NT2/D1 (cell line): ENCODE data around the gene C1orf226.

Experiments used
- SUZ12 ChIP-seq: IDR thresholded peaks from 2 replicates; pipeline ENCODE4 v1.6.1; 2011; ENCODE audit not compliant: insufficient read length, insufficient read depth; ENCODE audit errors: extremely low read depth
- YY1 ChIP-seq: IDR thresholded peaks from 2 replicates; pipeline ENCODE4 v1.6.1; 2011; ENCODE audit not compliant: insufficient read length, insufficient read depth
- ZNF274 ChIP-seq: IDR thresholded peaks from 2 replicates; pipeline ENCODE4 v1.6.1; 2011; ENCODE audit warnings: mild to moderate bottlenecking, low read depth, low read length

GRCh38 chr1:162422662-162423375, 41.3 kb downstream of the C1orf226 start:
- no peak for TF ChIP-seq SUZ12
- TF ChIP-seq YY1: no peak
- no peak for TF ChIP-seq ZNF274
